Peyer's patch (tissue), 4 donors: ENCODE results near the gene STK38L. TPM values are rescaled to one million over a fixed set of nuclear protein-coding genes. Genes with fewer than 3 reads are reported as not detected.

Experiments
- DNase-seq, 3 donors: peaks; one replicate each; pipeline ENCODE4 v3.0.0-alpha.2; 2017 to 2019
- H3K27ac ChIP-seq, 4 donors: fragments of 200-600 bp; sonication (generic); one replicate each; pipeline ENCODE4 v1.5.1; 2016 to 2019
- H3K27me3 ChIP-seq, 2 donors: fragments of 200-600 bp; sonication (generic); one replicate each; pipeline ENCODE4 v1.5.1; 2019
- H3K36me3 ChIP-seq, 3 donors: fragments of 200-600 bp; sonication (generic); one replicate each; pipeline ENCODE4 v1.5.1; 2016 to 2019
- H3K4me1 ChIP-seq, 4 donors: fragments of 200-600 bp; sonication (generic); one replicate each; pipeline ENCODE4 v1.5.1; 2016 to 2019
- H3K4me3 ChIP-seq, 4 donors: fragments of 200-600 bp; sonication (generic); 1 replicate in 3 of 4; 2 replicates in 1 of 4; pipeline ENCODE4 v1.5.1; 2016 to 2019; ENCODE audit warnings: mild to moderate bottlenecking in 1 of 4
- H3K9me3 ChIP-seq, 4 donors: fragments of 200-600 bp; sonication (generic); one replicate each; pipeline ENCODE4 v1.5.1; 2016 to 2019; ENCODE audit warnings: mild to moderate bottlenecking in 1 of 4
- POLR2A ChIP-seq, 2 donors: fragments of 450-650 bp; IDR thresholded peaks; one replicate each; pipeline ENCODE4 v1.5.1; 2017; ENCODE audit warnings: antibody characterized with exemption in 2 of 2, mild to moderate bottlenecking in 2 of 2, moderate library complexity in 2 of 2
- total RNA-seq, 4 donors: library from RNA; depleted of rRNA; stranded (reverse); fragments of >200 nt; gene quantifications; one replicate each; pipeline ENCODE4 v1.1.0, GENCODE V29; 2016
- TF ChIP-seq, protein P1 (sequence below), 6 experiments: fragments of 450-650 bp in 4 of 6; fragments of 200-600 bp in 2 of 6; sonication (generic) in 1 of 6; IDR thresholded peaks; one replicate each; pipeline ENCODE4 v1.5.1; 2017 to 2019; ENCODE audit warnings: antibody characterized with exemption in 6 of 6, mild to moderate bottlenecking in 3 of 6, moderate library complexity in 1 of 6

STK38L gene
- total RNA-seq, 4 donors from 2014 or later: 19.6 to 33.0 (median 22.1) TPM

DNA sequence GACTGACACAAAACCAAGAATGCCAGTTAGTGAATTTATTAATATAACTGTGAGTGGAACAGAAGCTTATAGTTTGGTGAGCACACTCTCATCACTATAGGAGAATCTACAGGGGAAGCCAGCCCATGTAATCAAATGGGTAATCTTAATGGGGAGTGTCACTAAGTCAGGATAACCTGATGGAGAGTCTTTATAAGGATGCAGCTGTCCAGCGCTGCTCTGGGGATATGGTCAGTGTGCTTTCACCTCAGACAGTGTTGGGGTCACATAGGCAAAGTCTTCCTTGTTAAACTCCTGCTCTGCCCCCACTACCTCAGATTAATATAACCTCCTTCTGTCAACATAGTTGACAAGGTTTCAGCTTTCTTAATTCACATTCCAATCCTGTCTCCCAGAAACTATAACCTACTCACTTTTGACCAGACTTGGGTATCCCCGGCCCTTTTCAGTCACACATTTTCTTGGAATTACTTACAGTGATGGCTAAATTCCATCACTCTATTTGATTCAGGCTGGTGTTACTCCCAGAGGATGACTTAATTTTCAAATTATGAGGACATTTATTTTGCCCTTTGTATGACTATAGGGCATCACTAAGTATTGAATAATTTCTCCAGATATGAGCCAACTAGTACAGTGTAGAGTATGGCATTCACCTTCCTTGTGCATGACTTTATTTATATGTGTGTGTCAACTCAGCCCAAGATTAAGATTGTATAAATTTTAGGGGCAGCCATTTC lies 13.2 kb downstream of the STK38L start:
- no peak for DNase-seq
- H3K27ac ChIP-seq: no peak overlapping the region
- H3K4me1 ChIP-seq: peaks cover 0 to 19% (median 2%) of the 10 kb centered on the region in 4 donors
- H3K36me3 ChIP-seq: no peaks in the 10 kb centered on the region
- no peak overlapping the region for H3K4me3 ChIP-seq
- no peaks in the 10 kb centered on the region for H3K9me3 ChIP-seq
- H3K27me3 ChIP-seq: no peaks in the 10 kb centered on the region
- no peak for TF ChIP-seq POLR2A (IDR thresholded peaks at IDR 0.05)
- TF ChIP-seq, protein P1, sequence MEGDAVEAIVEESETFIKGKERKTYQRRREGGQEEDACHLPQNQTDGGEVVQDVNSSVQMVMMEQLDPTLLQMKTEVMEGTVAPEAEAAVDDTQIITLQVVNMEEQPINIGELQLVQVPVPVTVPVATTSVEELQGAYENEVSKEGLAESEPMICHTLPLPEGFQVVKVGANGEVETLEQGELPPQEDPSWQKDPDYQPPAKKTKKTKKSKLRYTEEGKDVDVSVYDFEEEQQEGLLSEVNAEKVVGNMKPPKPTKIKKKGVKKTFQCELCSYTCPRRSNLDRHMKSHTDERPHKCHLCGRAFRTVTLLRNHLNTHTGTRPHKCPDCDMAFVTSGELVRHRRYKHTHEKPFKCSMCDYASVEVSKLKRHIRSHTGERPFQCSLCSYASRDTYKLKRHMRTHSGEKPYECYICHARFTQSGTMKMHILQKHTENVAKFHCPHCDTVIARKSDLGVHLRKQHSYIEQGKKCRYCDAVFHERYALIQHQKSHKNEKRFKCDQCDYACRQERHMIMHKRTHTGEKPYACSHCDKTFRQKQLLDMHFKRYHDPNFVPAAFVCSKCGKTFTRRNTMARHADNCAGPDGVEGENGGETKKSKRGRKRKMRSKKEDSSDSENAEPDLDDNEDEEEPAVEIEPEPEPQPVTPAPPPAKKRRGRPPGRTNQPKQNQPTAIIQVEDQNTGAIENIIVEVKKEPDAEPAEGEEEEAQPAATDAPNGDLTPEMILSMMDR (IDR thresholded peaks at IDR 0.05): no peak

DNA sequence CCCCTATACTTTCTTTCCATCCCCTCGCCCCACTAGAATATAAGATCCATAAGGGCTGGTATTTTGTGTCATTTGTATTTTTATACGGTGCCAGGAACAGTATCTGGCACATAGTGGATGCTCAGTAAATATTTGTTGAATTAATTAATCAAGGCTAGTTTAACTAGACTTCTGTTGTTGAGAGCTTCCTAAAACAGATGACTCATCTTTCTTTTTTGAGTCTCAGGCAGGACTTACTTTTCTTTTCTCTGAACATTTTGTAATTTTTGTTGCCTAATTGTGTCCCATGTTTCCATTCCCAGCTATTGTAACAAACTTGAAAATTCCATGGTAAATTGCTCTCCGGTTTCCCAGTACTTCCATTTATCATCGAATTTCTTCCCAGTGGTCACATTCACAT lies 16.7 kb downstream of the STK38L start:
- peak overlapping the region in 2 of 4 donors; percentile 41 to 56 for H3K27ac ChIP-seq
- H3K4me3 ChIP-seq: no peak overlapping the region
- H3K36me3 ChIP-seq: no peaks in the 10 kb centered on the region
- TF ChIP-seq POLR2A (IDR thresholded peaks at IDR 0.05): no peak
- TF ChIP-seq, protein P1 (IDR thresholded peaks at IDR 0.05): no peak
- no peaks in the 10 kb centered on the region for H3K9me3 ChIP-seq
- DNase-seq: no peak
- H3K4me1 ChIP-seq: peaks cover 0 to 7% (median 2%) of the 10 kb centered on the region in 4 donors
- H3K27me3 ChIP-seq: no peaks in the 10 kb centered on the region

DNA sequence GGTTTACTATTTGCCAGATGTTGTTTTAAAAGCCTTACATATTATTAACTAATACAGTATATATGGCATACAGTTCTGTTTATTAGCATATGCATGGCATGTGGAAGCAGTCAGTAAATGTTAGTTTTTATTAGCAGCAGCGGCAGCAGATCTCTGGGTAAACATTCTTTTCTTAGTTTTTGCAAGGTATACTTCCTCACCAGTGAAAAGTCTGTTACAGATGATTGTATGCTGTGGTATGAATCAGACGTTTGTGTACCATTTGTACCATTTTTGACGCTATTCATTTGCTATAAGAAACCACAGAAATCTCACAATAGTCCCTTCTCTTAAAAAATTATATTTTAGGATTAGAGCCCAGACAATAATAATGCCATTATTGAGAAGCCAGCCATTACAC lies 17.8 kb downstream of the STK38L start:
- no peak for DNase-seq
- no peak overlapping the region for H3K27ac ChIP-seq
- H3K27me3 ChIP-seq: no peaks in the 10 kb centered on the region
- H3K36me3 ChIP-seq: no peaks in the 10 kb centered on the region
- TF ChIP-seq, protein P1 (IDR thresholded peaks at IDR 0.05): no peak
- TF ChIP-seq POLR2A (IDR thresholded peaks at IDR 0.05): no peak
- peaks cover 0 to 7% (median 2%) of the 10 kb centered on the region in 4 donors for H3K4me1 ChIP-seq
- H3K4me3 ChIP-seq: no peak overlapping the region
- no peaks in the 10 kb centered on the region for H3K9me3 ChIP-seq

DNA sequence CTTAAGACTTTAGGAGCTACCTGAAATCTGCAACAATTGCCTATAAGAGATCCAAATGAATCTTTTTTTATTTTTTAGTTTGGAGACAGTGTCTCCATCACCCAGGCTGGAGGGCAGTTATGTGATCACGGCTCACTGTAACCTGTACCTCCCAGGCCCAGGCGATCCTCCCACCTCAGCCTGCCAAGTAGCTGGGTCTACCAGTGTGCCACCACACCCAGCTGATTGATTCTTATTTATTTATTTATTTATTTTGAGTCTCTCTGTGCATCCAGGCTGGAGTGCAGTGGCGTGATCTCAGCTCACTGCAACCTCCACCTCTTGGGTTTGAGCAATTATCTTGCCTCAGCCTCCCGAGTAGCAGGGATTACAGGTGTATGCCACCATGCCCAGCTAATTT lies 26.1 kb downstream of the STK38L start:
- Histone ChIP-seq H3K27ac (no peak overlapping the region), H3K4me1 (peaks cover 0 to 27% (median 4%) of the 10 kb centered on the region in 4 donors), H3K9me3 (no peaks in the 10 kb centered on the region), H3K4me3 (no peak overlapping the region), H3K27me3 (no peaks in the 10 kb centered on the region), H3K36me3 (no peaks in the 10 kb centered on the region)
- no peak for DNase-seq
- no peak for TF ChIP-seq POLR2A (IDR thresholded peaks at IDR 0.05)
- TF ChIP-seq, protein P1 (IDR thresholded peaks at IDR 0.05): no peak

DNA sequence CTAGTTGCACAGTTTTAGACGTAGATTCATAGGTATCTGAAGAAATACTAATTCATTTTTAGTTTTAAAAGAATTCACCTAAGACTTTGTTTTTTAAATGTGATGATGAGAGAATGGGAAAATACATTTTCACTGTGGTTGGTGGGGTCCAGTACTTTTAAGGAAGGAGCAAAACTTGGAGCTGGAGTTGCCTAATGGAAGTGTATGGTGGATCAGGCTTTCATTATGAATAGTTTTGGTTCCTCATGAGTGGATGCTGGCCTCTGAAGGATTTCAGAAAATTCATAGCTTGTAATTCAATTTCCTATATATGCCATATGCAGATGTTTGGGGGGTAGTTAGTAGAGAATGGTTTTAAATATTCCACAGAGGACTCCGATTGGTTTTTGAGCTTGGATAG lies 27.1 kb downstream of the STK38L start:
- no peaks in the 10 kb centered on the region for H3K27me3 ChIP-seq
- DNase-seq: no peak
- TF ChIP-seq, protein P1 (IDR thresholded peaks at IDR 0.05): no peak
- TF ChIP-seq POLR2A (IDR thresholded peaks at IDR 0.05): no peak
- peaks cover 0 to 27% (median 4%) of the 10 kb centered on the region in 4 donors for H3K4me1 ChIP-seq
- no peaks in the 10 kb centered on the region for H3K9me3 ChIP-seq
- H3K36me3 ChIP-seq: no peaks in the 10 kb centered on the region
- peak overlapping the region in 1 of 4 donors; percentile 48 for H3K27ac ChIP-seq
- no peak overlapping the region for H3K4me3 ChIP-seq
